Measurements from ENCODE around the gene TRAF3IP1. TPM values are rescaled to one million over a fixed set of nuclear protein-coding genes. Genes with fewer than 3 reads are reported as not detected.
A peak's percentile ranks its signal among the peaks of the same experiment; 100 is the strongest.

Gene TRAF3IP1
- total RNA-seq, 1 donor from 2014 or later, result 11.2 TPM

DNA sequence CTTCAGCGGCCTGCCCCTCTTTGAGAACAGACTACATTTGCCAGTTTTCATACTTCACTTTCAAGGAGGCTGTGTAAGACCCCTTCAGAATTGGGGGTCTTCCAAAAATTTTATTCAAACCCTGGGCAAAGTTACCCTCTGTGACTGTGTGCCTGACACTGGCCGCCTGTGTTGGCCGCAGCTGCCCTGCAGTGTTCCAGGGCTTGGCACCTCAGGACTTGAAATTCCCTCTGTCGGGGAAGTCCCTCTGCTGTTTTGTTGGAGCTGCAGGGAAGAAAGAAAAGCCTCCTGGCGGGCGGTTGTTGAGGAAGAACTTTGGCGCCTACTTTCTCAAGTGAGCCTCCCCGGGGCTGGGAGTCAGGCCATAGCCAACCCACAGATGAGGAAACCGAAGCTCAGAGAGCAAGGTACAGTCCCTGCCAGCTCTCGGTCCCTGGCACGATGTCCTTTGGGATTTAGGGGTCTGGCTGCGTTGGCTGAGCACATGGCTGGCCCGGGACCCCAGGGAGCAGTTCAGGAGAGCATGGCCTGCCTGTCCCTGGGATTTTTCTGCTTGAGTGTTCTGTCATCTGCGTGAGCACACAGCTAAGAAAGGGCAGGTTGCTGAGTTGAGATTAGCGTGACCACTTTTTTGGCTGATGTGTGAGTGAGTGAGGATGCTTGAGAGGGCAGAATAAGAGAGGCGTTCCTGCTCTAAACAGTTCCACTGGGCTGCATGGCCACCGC lies 88.5 kb downstream of the TRAF3IP1 start:
- DNase-seq (ENCODE audit: low spot score), result no peak
- Mint-ChIP-seq H3K27me3 (ENCODE audit: insufficient read depth, low read depth) (peaks cover 9% of the 10 kb centered on the region), H3K9me3 (no peaks in the 10 kb centered on the region), H3K36me3 (peaks cover 7% of the 10 kb centered on the region), H3K4me1 (peaks cover 18% of the 10 kb centered on the region), H3K4me3 (no peak overlapping the region), H3K27ac (no peak overlapping the region)
- no peak overlapping the region for H3K27ac ChIP-seq
- H3K9ac ChIP-seq, result no peak overlapping the region
- no peak overlapping the region for H3K4me3 ChIP-seq
- H4K20me1 ChIP-seq (ENCODE audit: low read depth), result peaks cover 7% of the 10 kb centered on the region
- H3K27me3 ChIP-seq, result no peaks in the 10 kb centered on the region
- H3F3A ChIP-seq (ENCODE audit: low read depth), result peaks cover 21% of the 10 kb centered on the region
- no peaks in the 10 kb centered on the region for H3K36me3 ChIP-seq
- H3K4me2 ChIP-seq, result no peak overlapping the region
- no peaks in the 10 kb centered on the region for H3K9me3 ChIP-seq (ENCODE audit: low read depth)
- H3K4me1 ChIP-seq, result peaks cover 23% of the 10 kb centered on the region
- TF ChIP-seq EZH2phosphoT487 (IDR thresholded peaks at IDR 0.05), result no peak
- no peak for TF ChIP-seq EZH2 (IDR thresholded peaks at IDR 0.05)
- TF ChIP-seq, protein P1, sequence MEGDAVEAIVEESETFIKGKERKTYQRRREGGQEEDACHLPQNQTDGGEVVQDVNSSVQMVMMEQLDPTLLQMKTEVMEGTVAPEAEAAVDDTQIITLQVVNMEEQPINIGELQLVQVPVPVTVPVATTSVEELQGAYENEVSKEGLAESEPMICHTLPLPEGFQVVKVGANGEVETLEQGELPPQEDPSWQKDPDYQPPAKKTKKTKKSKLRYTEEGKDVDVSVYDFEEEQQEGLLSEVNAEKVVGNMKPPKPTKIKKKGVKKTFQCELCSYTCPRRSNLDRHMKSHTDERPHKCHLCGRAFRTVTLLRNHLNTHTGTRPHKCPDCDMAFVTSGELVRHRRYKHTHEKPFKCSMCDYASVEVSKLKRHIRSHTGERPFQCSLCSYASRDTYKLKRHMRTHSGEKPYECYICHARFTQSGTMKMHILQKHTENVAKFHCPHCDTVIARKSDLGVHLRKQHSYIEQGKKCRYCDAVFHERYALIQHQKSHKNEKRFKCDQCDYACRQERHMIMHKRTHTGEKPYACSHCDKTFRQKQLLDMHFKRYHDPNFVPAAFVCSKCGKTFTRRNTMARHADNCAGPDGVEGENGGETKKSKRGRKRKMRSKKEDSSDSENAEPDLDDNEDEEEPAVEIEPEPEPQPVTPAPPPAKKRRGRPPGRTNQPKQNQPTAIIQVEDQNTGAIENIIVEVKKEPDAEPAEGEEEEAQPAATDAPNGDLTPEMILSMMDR (IDR thresholded peaks at IDR 0.05), result no peak
- no peaks in the 10 kb centered on the region for H3K79me2 ChIP-seq (ENCODE audit: low read depth)
- H2AFZ ChIP-seq (replicated peaks), result no peak overlapping the region

DNA sequence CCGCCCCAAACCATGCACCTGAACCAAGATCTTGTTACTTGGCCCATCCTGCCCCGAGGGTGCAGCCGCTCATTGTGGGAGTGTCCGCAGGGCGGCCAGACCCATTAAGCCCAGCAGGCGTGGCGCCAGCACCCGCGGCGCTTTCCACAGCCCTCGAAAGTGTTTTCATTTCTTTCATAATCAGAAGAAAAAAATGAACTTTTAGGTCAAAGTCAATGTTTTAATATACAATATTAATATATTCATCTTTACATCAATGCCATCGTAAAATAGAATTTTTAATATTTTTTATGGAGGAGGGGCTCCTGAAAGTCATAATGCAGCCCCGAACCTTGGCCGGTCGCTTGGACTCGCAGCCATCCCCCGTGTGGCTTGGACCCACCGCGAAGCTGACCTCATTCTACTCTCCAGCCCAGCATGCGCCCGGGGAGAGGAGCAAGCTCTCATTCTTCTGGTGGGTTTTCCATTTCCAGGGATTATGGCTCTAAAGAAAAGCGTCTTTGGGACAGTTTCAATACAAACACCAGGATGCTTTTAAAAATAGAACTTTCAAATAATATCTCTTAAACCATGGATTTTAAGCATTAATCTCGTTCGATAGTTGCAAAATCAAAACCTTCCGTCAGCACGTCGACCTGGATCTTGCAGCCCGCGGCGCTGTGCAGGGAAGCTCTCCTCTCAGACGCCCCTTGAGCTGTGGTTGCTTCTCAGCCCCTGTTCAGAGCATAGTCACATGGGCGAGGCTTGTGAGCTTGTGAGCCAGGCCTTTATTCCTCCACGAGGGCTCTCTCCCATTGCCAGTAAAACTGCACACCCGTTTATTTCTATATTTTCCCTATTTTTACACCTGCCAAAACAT lies 89.3 kb downstream of the TRAF3IP1 start:
- Histone ChIP-seq H2AFZ (replicated peaks) (no peak overlapping the region), H3K4me1 (peaks cover 17% of the 10 kb centered on the region), H3K4me3 (no peak overlapping the region), H3K36me3 (no peaks in the 10 kb centered on the region), H4K20me1 (ENCODE audit: low read depth) (peaks cover 7% of the 10 kb centered on the region), H3K4me2 (peak overlapping the region; percentile 36), H3K79me2 (ENCODE audit: low read depth) (no peaks in the 10 kb centered on the region), H3K9me3 (ENCODE audit: low read depth) (no peaks in the 10 kb centered on the region), H3K27me3 (no peaks in the 10 kb centered on the region), H3K27ac (no peak overlapping the region), H3K9ac (no peak overlapping the region), H3F3A (ENCODE audit: low read depth) (peaks cover 21% of the 10 kb centered on the region)
- Mint-ChIP-seq H3K27me3 (ENCODE audit: insufficient read depth, low read depth) (peaks cover 9% of the 10 kb centered on the region), H3K36me3 (peaks cover 2% of the 10 kb centered on the region), H3K9me3 (no peaks in the 10 kb centered on the region), H3K4me3 (no peak overlapping the region), H3K4me1 (peaks cover 11% of the 10 kb centered on the region), H3K27ac (no peak overlapping the region)
- TF ChIP-seq, protein P1 (IDR thresholded peaks at IDR 0.05), result no peak
- TF ChIP-seq EZH2phosphoT487 (IDR thresholded peaks at IDR 0.05) (no peak), EZH2 (IDR thresholded peaks at IDR 0.05) (no peak)
- peak; percentile 64 for DNase-seq (ENCODE audit: low spot score)

DNA sequence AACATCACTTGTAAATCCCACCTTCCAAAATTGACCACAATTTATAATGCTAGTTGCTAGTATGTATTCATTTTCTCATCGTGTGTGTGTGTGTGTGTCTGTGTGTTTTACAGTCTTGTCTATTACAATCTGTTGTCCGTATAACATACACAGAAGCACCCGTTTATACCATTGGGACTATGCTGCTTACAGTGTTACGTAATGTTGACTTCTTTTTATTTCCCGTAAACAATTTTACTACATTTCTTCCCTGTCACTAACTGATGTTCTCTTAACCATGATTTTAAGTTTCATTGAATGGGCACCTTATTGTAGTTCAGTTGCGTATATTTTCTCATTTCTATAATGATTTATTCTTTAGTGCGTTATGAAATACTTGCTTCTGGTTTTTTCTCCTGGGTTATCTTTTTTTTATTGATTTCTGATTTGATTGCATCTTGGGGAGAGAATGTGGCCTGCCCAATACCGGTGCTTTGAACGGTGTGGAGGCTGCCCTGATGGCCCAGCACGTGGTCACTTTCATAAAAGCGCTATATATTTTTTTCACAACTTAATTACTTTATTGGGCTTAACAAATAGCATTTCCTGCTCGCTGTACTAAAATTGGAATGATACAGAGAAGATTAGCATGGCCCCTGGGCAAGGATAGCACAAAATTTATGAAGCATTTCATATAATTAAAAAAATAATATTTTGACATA lies 91.9 kb downstream of the TRAF3IP1 start:
- Mint-ChIP-seq H3K27ac (no peak overlapping the region), H3K9me3 (no peaks in the 10 kb centered on the region), H3K4me1 (peaks cover 11% of the 10 kb centered on the region), H3K36me3 (peaks cover 2% of the 10 kb centered on the region), H3K4me3 (no peak overlapping the region), H3K27me3 (ENCODE audit: insufficient read depth, low read depth) (peaks cover 9% of the 10 kb centered on the region)
- Histone ChIP-seq H3K4me2 (no peak overlapping the region), H3K27ac (no peak overlapping the region), H3K79me2 (ENCODE audit: low read depth) (no peaks in the 10 kb centered on the region), H2AFZ (replicated peaks) (no peak overlapping the region), H3K36me3 (no peaks in the 10 kb centered on the region), H3F3A (ENCODE audit: low read depth) (peaks cover 21% of the 10 kb centered on the region), H4K20me1 (ENCODE audit: low read depth) (peaks cover 7% of the 10 kb centered on the region), H3K9ac (no peak overlapping the region), H3K9me3 (ENCODE audit: low read depth) (no peaks in the 10 kb centered on the region), H3K27me3 (no peaks in the 10 kb centered on the region), H3K4me3 (no peak overlapping the region), H3K4me1 (peaks cover 21% of the 10 kb centered on the region)
- DNase-seq (ENCODE audit: low spot score), result no peak
- TF ChIP-seq EZH2 (IDR thresholded peaks at IDR 0.05) (no peak), EZH2phosphoT487 (IDR thresholded peaks at IDR 0.05) (no peak)
- TF ChIP-seq, protein P1 (IDR thresholded peaks at IDR 0.05), result no peak
